ENCODE measurements around the gene NR6A1.
A peak's percentile ranks its signal among the peaks of the same experiment; 100 is the strongest.

The NR6A1 gene

DNA sequence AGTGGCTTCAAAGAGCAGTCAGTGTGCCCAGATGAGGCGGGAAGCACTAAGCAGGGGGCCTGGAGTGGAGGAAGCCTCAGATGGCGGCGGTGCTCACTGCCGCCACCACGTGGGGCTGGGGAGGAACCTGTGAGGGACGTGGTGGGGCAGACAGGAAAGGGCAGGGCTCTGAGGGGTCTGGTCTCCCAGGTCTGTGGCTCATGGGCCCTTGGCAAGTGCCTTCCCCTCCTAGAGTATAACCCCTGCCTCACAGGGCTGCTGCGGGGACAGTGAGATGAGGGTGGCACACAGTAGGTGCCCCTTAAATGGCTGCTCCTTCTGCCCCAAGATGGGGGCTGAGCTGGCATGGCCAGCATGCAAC lies 290.5 kb downstream of the NR6A1 start:
- peak; percentile 16 for DNase-seq

DNA sequence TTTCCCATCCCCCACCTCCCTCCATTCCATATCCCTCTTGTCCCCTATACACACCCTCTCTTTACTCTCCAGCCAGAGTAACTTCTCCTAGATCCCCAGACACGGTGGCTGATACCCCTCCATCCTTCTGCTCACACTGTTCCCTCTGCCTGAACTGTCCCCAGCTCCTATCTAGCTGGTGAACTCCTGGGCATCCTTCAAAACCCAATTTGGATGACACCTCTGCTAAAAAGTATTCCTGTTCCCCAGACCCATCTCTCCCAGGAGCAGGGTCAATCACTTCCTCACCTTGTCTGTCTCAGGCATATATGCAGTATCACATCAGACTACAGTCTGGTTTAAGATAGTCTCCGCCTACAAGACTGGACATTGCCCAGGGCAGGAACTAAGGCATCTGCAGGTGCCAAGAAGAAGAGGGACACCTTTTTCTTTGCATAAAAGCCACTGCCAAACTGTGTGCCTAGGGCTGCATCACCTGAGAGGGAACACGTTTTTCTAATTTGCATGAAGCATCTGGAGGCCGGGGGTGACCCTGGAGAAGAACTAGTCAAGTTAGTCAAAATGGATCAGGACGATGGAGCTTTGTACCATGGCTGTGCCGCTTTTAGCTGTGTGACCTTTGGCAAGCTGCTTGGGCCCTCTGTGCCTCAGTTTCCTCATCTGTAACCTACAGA lies 291.0 kb downstream of the NR6A1 start:
- DNase-seq, result no peak

DNA sequence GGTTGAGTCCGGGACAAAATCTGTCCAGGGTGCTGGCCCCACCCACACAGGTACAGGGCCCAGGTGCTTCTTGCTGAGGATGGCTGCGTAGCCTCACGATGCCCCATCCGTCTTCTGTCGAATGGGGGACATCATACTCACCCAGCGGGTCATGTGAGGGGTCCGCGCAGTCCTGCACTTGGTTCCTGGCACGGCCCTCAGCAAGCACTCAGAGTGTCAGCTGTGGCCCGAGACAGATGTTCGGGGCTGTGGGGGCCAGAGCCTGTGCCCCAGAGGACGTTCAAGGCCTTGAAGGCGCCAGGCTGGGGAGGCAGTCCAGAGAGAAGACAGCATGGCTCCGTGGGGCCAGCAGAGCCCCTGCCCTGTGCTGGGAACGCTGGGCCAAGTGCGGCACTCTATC lies 291.7 kb downstream of the NR6A1 start:
- no peak for DNase-seq

DNA sequence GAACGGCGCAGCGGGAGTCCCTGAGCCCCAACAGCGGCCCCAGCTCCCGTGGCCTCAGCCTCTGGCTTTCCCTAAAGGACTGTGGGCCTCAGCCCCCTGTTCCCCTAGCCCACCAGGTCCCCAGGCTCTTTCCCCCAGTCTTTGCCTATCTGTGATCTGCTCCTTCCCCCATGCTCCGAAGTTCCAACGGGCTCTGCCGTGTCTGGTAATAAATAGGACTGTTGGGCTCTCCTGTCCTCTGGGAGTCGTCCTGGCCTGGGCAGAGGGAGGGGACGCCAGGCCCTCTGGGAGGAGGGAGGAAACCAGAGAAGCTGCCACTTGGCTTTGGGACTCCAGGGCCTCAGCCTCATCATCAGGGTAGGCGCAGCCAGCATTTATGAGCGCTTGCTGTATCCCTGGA lies 292.8 kb downstream of the NR6A1 start:
- no peak for DNase-seq

DNA sequence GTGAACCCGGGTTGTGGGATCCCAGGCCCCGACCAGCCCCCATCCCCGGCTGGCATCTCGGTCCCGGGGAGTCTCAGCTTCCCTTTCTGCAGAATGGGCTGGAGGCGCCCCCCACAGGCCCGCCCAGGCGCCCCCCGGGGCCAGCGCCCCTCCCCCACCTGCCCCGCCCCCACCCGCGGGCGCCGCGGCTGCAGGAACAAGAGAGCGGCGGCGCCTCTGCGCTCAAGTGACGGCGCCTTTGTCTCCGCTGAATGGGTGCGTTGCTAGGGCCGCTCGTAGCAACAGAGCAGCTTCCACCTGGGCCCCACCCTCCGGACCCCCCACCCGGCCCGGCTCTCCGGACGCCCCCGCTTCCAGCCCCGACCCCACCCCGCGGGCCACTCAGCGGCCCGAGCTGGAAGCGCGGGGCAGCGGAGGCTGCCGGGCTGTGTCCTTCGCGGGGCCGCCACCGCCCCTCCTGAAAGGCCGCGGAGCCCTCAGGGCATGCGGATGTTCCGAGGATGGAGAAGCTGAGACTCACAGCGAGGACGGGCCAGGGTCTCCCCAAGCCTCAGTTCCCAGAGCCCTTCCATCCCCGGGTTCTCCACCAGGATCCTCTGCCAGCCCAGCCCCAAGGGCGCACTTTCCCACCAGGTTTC lies 293.3 kb downstream of the NR6A1 start:
- no peak for DNase-seq

DNA sequence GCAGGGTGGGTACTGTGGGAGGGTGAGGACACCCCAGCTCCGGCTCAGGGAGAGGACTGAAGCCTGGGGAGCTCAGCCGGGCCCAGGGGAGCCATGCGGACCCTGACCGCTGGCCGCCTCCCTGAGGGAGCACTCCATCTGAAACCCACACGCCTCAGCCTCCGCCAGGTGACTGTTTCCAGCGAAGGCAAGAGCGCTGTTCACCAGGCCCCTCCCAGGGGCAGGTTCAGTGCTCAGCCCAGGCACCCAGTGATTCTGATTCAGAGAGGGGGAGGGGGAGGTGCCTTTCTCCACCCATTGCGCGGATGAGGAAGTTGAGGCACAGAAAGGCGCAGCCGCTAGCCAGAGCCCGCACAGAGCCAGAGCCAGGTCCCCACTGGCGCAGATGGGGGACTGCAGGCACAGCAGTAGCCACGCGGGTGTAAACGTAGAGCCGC lies 293.9 kb downstream of the NR6A1 start:
- DNase-seq, result no peak

DNA sequence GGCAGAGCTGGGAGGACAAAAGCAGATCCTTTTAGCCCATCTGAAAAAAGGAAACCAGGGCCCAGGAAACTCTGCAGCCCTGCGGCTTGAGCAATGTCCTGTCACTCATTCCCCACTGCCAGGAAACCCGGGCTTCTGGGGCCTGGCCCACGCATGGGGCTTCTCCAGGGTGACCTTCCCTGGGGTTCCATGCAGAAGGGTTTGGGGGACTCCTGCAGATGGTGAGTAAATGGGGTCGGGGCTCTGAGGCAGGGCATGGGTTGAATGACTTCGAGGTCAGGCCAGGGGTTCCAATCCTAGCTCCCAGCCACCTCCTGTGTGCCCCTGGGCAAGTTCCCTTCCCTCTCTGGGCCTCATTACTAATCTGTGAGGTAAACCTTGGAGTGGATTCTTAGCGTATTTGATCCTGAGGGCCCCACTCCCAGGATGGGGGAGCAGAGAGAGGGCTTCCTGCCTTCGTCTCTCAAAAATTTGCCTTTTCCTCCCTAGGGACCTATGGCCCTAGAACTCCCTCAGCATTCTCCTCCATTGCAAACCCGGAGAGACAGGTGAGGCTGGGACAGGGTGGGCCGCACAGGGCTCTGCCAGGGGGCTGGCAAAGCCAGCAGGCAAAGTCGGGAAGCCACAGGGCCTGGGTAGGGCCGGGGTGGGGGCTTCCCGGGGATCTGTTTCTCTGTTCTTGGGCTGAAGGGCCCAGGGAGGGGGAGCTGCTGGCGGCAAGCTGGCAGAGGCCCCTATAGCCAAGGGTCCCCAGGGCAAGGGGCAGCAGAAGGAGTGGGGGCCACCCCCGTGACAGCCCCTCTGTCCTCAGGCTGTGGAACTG lies 295.0 kb downstream of the NR6A1 start:
- no peak for DNase-seq

DNA sequence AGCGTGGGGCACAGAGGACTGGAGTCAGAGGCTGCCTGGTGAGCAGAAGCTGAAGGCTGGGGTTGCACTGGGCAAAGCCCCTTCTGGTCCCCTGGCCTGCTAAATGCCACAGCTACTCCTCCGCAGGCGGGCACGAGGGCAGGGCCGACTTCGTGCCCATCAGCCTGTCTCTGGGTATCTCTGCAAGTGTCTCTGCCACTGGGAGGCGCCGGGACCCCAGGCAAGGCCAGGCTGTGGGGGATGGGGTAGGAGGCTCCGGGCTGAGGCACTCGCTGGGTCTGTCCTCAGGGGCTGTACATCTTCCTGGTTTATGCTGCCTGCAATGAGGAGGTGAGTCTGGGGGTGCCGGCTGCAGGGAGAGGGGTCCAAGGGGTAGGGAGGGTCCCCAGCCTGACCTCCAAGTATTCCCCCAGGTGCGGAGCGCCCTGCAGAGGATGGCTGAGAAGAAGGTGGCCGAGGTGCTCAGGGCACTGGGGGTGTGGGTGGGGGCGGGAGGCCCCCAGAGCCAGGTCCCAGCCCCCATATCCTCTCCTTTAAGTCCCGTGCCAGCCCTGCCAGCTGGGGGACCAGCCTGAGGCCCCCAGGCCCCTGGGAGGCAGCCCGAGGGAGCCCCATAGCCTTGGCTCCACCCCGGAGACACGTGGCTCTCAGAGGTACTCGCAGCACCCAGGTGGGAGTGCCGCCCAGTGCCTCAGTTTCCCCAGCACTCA lies 295.8 kb downstream of the NR6A1 start:
- DNase-seq, result no peak

DNA sequence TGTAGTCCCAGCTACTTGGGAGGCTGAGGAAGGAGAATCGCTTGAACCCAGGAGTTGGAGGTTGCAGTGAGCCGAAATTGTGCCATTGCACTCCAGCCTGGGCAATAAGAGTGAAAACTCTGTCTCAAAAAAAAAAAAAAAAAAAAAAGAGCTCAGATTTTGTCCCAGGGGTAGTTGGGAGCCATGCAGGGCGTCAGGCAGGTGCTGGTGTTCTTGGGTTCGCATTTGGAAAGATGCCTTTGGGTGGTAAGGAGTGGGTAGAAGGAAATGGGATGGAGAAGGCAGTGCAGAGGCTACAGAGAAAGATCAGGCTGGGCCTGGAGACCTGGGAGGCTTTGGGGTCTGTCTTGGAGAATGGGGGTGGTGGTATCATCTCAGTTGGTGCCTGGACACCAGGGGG lies 297.0 kb downstream of the NR6A1 start:
- no peak for DNase-seq

DNA sequence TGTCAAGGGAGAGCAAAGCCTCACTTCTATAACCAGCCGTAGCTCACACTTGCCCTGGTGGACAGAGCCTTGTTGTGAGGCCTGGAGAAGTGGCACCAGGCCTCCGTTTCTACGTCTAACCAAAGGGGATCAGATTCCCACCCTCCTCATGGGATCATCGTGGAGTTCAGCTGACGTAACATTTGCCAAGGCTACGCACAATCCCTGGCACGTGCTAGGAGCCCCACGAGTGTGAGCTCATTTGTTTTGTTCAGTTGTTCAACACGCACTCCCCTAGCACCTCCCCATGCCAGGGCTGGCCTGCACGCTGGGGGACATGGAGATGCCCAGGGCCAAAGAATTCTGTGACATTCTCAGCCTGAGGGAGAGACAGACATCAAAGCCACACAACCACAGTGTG lies 297.8 kb downstream of the NR6A1 start:
- DNase-seq, result no peak

DNA sequence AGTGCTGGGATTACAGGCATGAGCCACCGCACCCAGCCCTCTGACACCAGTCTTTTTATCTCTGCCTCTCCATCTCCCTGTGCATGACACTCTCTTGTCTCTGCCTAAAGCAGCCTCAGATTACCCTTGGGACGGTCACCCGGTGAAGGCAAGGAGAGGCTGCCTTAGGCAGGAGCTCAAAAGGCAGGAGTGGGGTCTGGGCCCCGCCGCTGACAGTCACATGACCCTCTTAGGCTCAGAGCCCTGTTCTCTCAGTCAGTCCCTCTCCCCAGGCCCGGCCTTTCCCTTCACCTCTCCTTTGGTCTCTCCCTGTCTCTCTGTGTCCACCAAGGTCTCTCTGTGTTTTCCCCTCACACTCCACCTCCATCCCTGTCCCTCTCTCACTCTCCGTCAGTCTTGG lies 298.3 kb downstream of the NR6A1 start:
- no peak for DNase-seq

DNA sequence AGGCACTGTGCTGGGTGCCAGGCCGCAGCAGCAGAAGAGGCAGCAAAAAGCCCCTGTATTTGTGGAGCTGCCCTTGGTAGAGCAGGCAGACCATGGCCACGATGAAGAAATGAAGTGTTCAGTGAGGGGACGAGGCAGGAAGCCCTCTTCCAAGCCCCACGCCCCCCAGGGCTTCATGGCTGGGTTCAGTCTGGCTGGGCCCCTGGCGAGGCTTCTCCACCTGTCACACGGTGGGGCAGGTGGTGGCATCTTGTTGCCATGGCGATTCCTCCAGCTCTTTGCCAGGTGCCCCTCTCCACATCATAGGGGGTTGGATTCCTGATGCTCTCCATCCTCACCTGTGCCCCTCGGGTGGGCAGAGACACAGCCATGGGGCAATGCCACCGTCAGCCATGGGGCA lies 299.4 kb downstream of the NR6A1 start:
- no peak for DNase-seq

DNA sequence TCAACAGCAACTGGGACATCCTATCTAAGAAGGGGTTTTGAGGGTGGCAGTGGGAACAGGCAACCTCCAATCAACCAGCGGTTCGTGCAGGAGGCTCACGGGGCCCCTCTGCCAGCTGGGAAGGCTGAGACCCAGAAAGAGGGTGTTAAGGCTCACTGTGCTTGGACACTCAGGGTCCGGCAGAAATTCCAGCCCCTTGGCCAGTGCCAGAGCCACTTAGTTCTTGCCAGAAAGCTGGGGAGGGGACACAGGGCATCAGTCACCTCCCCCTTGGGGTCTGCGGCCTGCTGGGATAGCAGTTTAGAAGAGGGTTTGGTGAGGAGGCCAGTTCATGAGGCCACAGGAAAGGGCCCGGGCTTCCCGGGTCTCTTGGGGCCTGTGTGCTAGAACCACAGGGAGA lies 300.4 kb downstream of the NR6A1 start:
- DNase-seq, result no peak

DNA sequence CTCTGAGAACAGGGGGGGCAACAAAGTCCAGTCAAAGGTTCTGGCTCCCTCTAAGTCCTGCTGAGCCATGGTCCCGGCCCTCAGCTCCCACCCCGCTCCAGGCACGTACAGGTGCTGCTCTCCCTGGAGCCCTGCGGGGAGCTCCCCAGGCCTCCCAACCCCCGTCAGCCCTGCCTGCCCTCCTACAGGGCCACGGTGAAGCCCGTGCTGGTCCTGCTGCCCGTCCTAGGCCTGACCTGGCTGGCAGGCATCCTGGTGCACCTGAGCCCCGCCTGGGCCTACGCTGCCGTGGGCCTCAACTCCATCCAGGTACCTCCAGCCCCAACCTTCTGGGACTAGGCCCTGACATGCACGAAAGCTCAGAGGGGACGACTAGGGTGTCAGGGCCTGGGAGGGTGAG lies 300.8 kb downstream of the NR6A1 start:
- DNase-seq, result no peak

DNA sequence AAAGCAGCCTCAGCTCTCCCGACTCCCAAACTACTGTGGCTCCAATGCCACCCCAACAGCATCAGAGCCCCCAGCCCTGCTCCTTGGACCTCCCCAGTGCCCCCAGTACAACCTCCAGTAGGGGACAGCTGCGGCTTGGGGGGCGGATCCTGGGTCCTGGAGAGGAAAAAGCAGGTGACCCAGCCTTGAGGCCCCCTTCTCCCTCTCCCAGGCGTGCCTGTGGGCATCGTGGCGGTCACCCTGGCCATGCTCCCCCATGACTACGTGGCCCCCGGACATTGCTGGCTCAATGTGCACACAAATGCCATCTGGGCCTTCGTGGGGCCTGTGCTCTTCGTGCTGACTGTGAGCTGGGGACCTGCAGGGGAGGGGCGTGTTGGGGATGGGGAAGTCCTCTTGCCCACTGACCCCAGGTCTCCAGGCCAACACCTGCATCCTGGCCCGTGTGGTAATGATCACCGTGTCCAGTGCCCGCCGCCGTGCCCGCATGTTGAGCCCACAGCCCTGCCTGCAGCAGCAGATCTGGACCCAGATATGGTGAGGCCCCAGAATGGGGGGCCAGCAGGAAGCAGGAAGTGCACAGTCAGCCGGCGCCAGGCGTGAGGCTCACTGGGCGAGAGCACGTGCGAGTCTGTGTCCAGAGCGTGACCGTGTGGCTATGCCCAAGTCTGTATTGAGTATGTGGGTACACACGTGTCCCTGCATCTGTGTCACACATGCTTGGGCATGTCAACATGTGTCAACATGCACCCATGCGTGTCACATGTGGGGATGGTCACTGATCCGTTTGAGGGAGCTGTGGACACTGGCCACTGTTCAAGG lies 301.9 kb downstream of the NR6A1 start:
- no peak for DNase-seq

DNA sequence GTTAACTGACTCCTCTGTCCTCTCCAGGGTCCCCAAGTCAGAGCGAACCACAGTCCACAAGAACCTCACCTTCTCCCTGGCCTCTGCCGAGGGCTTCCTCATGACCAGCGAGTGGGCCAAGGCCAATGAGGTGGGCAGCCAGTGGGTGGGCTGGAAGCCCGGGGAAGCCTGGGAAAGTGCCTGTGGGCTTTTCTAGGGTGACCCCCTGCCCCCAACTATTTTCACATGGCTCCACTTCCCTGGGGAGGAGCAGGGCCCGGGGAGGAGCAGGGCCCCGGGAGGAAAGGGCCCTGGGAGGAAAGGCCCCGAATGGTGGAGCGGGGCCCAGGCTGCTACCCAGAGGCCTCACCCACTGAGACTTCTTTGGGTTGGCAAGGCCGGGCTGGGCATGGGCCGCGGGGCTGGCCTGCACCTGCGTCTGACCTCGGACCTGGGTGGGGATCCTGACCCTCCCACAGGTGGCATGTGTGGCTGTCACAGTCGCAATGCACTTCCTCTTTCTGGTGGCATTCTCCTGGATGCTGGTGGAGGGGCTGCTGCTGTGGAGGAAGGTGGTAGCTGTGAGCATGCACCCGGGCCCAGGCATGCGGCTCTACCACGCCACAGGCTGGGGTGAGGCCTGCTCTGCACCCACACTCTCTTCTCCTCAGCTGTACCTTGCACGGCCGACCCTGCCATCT lies 302.9 kb downstream of the NR6A1 start:
- no peak for DNase-seq

DNA sequence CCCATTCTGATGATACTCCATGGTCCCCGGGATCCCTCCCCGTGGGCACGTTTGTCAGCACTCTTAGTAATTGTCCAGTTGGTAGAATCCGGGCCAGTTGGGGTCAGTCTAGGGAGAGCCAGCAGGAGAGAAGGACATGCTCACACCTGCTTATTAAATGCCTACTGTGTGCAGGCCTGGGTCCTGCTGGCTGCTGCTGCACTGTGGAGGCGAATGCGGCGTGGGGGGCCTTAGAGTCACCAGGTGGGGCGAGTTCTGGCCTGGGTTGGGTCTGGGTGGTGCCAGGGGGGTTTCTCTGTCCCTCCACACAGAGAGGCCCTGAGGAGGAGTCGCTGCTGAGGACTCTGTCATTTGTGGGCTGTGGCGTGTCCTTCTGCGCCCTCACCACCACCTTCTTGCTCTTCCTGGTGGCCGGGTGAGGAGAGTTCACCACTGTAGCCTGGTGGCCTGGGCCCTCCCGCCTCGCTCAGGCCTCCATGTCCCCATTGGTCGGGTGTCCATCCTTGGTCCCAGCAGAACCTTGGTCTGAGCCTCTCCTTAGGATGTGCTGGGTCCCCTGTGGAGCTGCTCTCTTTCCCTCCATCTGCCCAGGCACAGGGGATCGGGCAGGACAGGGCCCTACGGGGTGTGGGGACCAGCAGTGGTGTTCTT lies 303.6 kb downstream of the NR6A1 start:
- DNase-seq, result no peak

All from activated CD4-positive, alpha-beta T cell treated with anti-CD3 and anti-CD28 coated beads, Interleukin-2, amount 50 U/mL, for 16 hours (primary cell).